ENCODE data around the gene ERAP2.
"Not testable (repeated sequence)": the region's sequence is repeated elsewhere in the genome, so short reads cannot be mapped to it uniquely, and the experiment has no call there.

ERAP2 gene

DNA sequence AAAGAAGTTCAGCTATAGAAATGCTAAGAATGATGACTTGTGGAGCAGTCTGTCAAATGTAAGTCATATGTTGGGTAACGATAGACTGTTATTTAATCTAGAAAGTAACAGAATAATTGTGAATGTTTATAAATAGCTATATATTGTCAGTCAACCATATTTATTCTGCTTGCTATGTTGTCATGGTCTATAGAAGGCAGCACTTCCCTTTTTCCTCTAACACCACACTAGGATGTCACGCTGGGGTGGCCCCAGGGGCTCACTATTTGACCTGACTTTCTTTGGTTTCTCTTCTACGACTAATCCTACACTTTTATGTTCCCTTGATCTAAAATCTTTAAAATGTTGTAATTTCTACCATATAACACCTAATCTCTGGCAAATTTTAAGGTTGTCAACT lies 20.5 kb downstream of the ERAP2 start:
- DNase-seq (ENCODE audit: low spot score) = no peak

DNA sequence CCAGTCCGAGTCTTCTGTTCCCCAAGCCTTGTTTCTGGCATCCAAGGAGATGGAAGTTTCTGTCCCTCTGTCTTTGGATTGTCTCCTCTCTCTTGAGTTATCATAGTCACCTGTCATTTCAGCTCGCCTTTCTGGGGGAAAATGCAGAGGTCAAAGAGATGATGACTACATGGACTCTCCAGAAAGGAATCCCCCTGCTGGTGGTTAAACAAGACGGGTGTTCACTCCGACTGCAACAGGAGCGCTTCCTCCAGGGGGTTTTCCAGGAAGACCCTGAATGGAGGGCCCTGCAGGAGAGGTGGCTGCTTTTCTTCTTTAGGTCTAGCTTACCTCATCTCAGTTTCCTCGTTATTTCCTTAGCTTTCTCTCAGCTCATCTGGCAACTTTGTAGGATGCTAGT lies 25.1 kb downstream of the ERAP2 start:
- no peak for DNase-seq (ENCODE audit: low spot score)

DNA sequence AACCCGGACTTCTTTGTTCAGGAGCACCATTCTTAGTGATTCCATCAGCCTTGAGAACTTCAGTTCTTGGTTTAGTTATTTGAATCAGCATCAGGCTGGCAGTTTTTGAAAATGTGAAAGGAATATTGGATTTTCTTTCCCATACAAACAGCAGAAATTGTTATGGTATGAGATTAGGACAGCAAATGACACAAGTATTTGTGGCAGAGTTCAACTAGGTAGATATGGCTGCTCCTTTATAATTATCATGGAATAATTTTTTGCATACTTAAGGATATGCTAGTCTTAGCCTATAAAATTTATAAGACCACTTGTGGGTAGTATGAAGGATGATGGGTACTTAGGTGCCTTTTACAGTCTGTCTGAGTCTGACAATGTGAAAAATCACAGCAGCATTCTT lies 25.5 kb downstream of the ERAP2 start:
- no peak for DNase-seq (ENCODE audit: low spot score)

DNA sequence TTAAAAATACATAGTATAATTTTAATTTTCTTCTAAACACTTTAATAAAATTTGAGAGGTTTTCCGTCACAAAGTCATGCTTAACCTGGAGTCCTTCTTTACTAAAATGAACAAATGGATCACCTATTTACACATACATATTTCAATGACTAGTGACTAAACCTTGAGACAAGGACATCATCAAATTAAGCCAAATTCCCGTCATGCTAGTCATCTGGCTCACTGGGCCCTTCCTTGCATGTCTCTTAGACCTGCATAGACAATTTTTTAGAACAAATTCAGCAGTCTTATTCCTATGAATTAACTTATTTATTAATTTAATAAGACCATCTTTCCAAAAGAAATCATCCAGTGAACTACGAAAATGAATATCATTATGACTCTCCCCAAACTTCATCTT lies 26.6 kb downstream of the ERAP2 start:
- DNase-seq (ENCODE audit: low spot score) = no peak

DNA sequence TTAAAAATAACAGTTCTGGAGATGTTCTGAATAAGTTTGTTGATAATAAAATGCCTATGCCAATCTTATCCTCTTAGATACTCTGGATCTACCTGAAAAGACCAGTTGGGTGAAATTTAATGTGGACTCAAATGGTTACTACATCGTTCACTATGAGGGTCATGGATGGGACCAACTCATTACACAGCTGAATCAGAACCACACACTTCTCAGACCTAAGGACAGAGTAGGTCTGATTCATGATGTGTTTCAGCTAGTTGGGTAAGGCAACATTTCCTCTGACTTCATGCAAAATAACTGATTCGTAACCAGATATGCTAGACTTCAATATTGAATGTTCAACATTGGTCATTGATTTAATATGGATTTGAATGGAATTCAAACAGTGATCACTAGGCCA lies 27.0 kb downstream of the ERAP2 start:
- no peak for DNase-seq (ENCODE audit: low spot score)

DNA sequence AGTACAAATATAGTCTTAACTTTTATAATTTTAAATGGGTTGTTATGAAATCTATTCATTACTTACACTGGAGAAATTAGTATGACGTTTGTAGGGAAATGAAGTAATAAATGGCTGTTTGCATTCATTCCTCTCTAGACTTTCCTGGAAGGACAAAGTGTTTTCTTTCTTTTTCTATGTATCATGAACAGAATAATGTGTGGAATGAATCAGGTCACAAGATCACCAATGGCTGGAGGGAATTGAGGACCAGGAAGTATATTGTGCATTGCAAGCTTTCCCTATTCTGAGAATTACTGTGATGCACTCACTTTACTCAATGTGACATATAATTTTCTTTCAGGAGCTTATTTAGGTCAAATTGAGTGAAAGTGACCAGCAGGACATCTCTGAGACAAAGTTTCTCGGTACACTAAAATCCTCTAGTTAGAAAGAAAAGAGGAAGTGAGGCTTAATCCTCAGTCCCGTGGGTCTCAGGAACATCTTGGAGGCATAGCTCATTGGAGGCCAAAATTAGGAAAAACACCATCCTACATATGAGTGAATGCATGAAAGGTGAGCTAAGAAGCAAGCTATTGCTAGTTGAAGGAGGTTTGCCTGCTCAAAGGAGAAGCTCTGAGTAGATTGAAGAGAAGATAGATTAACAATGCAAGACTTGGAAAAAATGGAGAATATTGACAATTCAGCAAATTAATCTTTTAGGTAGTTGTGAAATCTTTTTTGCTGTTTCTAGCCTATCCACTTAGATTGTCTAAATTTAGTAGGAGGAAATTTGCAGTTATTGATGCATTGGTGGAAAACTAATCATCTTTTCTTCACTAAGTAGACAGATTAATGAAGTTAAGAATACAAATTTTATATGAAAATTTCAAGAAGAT lies 28.0 kb downstream of the ERAP2 start:
- no peak for DNase-seq (ENCODE audit: low spot score)

DNA sequence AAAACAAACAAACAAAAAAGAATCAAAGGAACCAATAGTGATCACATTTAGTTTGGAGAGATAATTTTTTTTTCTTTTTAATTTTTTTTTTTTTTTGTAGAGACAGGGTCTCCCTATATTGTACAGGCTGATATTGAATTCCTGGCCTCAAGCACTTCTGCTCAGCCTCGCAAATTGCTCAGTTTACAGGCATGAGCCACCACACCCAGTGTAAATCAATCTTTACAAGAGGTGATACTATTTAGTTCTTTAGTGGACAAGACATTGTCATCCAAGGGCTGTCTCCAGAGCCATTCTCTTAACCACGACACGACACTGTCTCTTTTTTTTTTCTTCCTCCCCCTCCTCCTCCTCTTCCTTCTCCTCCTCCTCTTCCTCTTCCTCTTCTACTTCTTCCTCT lies 29.6 kb downstream of the ERAP2 start:
- no peak for DNase-seq (ENCODE audit: low spot score)

DNA sequence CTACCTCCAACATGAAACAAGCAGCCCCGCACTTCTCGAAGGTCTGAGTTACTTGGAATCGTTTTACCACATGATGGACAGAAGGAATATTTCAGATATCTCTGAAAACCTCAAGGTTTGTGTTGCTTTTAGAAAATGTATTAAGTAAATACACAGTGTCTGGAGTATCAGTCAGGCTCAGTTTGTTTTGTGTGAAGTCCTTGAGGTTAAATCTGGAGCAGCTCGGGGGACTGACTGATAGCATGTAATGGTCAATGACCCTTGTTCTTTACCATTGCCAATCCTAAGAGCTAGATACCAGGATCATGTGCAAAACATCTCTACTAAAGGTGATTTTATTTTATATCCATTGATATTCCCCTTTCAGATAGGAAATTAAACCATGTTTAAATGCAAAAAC lies 32.7 kb downstream of the ERAP2 start:
- DNase-seq (ENCODE audit: low spot score) = no peak

DNA sequence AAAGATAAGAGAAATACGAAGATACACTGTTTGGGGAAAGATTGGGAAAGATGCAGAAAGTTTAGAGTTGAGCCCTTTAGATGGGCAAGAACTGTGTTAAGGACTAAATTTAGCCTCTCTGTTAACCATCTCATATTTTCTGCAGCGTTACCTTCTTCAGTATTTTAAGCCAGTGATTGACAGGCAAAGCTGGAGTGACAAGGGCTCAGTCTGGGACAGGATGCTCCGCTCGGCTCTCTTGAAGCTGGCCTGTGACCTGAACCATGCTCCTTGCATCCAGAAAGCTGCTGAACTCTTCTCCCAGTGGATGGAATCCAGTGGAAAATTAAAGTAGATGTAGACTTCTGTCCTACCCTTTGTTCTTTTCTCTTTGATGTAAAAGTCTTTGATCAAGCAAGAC lies 33.1 kb downstream of the ERAP2 start:
- DNase-seq (ENCODE audit: low spot score) = no peak

DNA sequence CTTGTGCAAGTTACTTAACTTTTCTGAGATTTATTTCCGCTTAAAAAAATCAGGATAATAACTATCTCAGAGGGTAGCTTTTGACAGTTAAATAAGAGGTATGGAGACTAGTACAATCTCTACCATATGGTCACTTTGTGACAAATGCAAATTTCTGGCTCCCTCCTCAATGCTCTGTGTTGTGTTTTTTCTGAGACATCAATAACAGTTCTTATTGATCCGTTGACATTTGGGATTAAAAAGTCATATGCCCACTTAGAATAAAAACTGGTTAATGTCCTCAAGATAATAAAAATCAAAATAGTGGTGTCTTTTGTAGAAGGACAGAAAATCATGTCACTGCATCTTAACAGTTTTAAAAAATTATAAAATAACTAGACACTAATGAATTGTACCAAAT lies 34.8 kb downstream of the ERAP2 start:
- no peak for DNase-seq (ENCODE audit: low spot score)

DNA sequence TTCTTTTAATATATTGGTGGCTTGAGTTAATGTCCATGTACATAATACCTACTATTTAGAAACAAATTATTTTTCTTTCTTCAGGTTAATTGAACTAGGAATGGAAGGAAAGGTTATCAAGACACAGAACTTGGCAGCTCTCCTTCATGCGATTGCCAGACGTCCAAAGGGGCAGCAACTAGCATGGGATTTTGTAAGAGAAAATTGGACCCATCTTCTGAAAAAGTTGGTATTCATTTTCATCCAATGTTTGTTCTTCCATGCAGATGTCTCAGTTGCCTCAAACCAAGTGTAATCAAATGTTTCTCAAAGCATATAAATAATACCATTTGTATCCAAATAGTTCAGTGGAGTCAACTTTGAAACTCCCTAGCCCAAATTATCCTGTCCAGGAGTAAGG lies 36.9 kb downstream of the ERAP2 start:
- DNase-seq (ENCODE audit: low spot score) = no peak

DNA sequence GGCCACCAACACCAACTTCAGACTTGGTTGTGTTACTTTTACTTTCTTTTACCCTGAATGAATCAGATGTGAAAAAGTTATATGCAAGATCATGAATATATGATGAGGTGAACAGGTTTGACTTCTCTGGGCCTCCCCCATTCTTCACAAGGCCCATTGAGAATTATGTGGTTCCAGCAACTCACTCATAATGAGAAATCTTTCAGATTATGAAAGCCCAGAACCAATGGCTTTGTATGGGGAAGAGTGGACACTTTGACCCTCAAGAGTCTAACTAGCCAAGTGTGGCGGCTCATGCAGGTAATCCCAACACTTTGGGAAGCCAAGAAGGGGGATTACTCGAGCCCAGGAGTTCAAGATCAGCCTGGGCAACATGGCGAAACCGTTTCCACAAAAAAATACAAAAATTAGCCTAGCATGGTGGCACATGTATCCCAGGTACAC lies 43.5 kb downstream of the ERAP2 start:
- no peak for DNase-seq (ENCODE audit: low spot score)

DNA sequence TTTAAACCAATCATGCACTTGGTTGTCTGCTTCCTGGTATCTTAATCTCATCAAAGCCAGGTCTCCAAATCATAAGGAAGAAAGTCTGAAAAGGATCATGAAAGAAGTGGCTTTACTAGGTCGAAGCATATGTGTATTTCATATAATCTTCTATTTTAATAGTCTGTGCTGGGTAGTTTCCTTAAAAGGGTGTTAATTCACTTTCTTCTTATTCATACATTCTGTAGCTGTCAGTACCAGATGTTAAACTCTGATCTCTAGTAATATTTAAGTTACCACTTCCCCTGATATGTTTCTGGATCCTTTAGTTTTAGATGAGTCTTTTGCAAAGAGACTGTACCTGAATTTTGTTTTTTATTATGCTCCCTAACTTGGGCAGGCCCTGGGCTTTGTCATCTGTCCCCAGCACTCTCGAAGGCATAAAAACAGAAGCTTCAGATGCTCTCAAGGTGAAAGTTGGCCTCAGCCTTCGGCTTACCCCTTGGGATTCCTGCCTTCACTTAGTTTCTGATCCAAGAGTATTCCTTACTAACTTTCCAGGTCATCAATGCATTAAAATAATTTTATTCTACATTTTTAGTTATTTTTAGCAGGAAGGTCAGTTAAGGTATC lies 44.5 kb downstream of the ERAP2 start:
- no peak for DNase-seq (ENCODE audit: low spot score)

DNA sequence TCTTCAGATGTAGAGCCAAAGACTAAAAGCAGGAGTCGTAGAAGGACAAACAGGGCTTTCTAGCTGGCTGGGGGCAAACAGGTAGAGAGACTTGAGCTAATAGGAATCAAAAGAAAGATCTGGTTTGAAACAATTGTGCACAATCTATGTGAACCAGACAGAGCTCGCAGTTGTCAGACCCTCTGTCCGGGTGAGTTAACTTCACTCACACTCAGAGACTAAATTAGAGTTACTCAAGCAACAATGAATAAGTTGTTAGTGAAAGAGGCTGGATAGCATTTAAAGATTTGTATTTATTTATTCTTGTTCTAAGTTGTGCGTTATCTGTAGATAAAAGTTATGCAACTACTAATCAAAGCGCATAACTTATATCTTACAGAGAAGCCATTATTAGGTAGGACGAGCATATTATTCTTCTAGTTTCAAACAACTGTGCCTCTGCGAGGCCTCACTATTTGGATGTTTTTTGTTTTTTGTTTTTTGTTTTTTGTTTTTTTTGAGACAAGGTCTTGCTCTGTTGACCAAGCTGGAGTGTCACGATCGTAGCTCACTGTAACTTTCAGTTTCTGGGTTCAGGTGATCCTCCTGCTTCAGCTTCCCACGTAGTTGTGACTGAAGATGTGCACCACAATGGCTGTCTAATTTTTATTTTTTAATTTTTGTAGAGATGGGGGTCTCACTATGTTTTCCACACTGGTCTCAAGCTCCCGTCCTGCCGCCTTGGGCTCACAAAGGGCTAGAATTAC lies 46.4 kb downstream of the ERAP2 start:
- DNase-seq (ENCODE audit: low spot score) = no peak

DNA sequence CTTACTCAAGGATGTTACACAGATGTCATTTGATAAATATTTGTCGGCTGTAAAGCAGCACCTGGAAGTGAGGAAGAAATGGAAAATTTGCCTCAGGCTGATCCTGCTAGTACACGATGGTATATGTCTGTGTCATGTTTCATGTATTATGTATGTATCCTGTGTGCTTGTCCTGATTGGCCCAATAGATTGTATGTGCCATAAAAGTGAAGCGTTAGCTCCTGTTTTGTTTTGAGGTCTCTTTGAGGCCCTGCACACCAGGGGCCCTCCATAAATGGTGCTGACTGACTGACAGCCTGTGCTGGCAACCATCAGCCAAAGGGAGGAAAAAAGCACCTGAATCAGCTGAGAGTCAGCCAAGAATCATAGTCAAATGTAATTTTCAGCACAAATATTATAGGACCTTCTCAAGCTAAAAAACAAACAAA lies 47.7 kb downstream of the ERAP2 start:
- no peak for DNase-seq (ENCODE audit: low spot score)

DNA sequence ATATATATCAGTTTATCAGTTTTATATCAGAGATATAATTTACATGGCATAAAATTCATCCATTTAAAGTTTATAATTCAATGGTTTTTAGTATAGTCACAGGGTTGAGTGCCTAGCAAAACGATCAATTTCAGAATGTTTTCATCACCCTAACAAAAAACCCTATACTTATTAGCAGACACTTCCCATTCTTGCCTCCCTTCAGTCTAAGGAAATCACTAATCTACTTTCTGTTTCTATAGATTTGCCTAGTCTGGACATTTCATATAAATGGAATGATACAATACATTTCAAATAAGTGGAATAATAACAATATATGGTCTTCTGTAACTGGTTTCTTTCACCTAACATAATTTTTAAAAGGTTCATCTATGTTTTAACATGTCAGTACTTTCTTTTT lies 50.0 kb downstream of the ERAP2 start:
- DNase-seq (ENCODE audit: low spot score) = no peak

DNA sequence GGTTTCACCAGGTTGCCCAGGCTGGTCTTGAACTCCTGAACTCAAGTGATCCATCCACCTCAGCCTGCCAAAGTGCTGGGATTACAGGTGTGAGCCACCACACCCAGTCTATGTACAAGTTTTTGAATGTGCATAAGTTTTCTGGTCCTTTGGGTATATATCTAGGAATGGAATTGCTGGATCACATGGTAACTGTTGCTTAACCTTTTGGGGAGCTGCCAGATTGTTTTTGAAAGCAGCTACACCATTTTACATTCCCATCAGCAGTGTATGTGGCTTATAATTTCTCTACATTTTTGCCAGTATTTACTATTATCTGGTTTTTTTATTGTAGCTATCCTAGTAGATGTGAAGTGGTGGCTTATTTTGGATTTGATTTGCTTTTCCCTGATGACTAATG lies 50.7 kb downstream of the ERAP2 start:
- DNase-seq (ENCODE audit: low spot score) = no peak

DNA sequence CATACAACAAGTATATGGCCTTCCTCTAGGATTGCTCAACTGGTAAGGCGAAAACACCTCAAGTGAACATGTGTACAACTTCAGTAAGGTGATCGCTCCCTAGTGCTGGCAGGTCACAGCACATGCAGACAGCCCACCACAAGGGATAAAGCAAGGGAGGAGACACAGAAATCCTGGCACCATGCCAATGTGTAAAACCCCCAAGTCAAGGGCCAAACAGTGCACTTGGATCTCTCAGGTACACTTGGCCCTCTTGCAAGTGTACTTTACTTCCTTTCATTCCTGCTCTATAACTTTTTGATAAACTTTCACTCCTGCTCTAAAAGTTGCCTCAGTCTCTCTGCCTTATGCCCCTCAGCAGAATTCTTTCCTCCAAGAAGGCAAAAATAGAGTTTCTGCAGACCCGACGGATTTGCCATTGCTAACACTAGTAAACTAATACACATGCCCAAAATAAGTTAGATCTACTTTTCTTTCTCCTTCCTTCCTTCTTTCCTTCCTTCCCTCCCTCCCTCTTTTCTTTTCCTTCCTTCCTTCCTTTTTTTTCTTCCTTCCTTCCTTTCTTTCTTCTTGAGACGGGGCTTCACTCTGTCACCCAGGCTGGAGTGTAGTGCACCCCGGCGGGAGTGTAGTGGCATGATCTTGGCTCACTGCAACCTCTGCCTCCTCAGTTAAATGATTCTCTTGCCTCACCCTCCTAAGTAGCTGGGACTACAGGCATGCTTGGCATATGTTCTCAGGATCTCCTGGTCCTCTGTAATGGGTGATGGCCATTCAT lies 52.8 kb downstream of the ERAP2 start:
- DNase-seq (ENCODE audit: low spot score) = no peak

DNA sequence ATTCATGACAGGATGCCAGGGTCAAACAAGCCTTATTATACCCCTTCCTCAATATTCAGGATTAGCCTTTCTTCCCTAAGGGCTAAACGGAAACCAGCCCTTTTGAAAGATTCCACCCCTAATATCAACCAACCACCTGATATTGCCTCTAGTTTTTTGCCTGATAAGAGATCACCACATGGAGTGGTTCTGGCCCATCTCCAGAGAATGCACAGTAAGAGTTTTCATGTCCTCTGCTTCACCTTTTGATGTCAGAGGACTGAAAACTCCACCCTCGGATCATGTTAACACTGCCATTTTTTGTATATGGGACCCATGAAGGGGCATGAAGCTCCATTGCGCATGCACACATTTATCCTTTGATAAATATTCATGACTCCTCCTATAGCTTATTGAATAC lies 53.8 kb downstream of the ERAP2 start:
- no peak for DNase-seq (ENCODE audit: low spot score)

DNA sequence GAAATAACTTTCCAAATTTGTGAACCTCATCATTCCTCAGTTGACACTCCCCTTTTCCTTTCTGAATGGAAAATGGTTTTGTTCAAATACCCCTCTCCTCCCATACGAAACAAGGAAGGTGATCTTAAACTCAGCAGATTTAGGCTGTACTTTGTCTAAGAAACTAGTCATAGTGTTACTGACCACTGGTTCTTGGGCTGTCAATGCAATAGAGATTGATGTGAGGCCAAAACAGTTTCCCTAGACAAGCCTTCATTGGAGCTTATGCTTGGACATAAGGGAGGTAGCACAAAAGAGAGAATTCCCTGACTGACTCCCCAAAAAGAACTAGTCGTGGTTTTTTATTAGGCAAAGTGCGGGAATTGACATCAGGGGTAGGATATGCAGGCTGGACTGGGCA lies 54.3 kb downstream of the ERAP2 start:
- DNase-seq (ENCODE audit: low spot score) = no peak

DNA sequence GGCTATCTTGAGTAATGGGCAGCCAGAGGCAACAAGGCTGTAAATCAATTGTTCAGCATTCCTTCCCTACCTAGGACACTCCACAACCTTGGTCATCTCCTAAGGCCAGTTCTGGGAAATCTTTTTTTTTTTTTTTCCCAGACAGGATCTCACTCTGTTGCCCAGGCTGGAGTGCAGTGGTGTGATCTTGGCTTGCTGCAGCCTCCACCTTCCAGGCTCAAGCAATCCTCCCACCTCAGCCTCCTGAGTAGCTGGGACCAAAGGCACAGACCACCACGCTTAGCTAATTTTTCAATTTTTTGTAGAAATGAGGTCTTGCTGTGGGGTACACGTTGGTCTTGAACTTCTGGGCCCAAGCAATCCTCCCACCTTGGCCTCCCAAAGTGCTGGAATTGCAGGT lies 54.7 kb downstream of the ERAP2 start:
- not testable (repeated sequence) for DNase-seq (ENCODE audit: low spot score)

DNA sequence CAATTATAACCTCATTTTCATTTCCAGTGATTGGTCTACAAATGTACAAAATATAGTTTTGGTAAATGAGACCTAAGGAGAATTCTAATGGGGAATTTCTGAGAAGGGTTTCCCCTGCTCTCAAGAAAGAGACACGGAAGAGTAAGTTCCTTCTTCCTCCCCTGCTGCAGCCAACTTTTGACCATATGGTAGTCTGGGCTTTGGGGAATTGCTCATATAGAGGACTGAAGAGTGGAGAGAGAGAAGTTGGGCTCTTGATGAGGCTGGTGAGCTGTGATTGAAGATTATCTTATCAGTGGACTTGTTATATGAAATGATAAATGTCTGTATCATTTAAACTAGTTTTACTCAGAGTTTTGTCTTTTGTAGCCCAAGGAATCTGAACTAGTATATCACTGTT lies 55.3 kb downstream of the ERAP2 start:
- DNase-seq (ENCODE audit: low spot score) = no peak
